Measurements from ENCODE around the gene CPHXL2.
A peak's percentile ranks its signal among the peaks of the same experiment; 100 is the strongest.

CPHXL2 gene

GRCh38 chr16:75640598-75640997 lies 36.2 kb downstream of the CPHXL2 start:
- DNase-seq (ENCODE audit: low read depth) = no peak

GRCh38 chr16:75635036-75635435 lies 41.8 kb downstream of the CPHXL2 start:
- no peak for DNase-seq (ENCODE audit: low read depth)

- no peak for DNase-seq (ENCODE audit: low read depth)
Observed at GRCh38 chr16:75632857-75633256, 44.0 kb downstream of the CPHXL2 start.

GRCh38 chr16:75630052-75630451 lies 46.8 kb downstream of the CPHXL2 start:
- no peak for DNase-seq (ENCODE audit: low read depth)

- no peak for DNase-seq (ENCODE audit: low read depth)
Observed at GRCh38 chr16:75629132-75629531, 47.7 kb downstream of the CPHXL2 start.

- no peak for DNase-seq (ENCODE audit: low read depth)
Observed at GRCh38 chr16:75628351-75628750, 48.5 kb downstream of the CPHXL2 start.

GRCh38 chr16:75627851-75628250 lies 49.0 kb downstream of the CPHXL2 start:
- DNase-seq (ENCODE audit: low read depth) = no peak

- DNase-seq (ENCODE audit: low read depth) = no peak
Observed at GRCh38 chr16:75626806-75627205, 50.0 kb downstream of the CPHXL2 start.

- no peak for DNase-seq (ENCODE audit: low read depth)
Observed at GRCh38 chr16:75624921-75625334, 51.9 kb downstream of the CPHXL2 start.

- DNase-seq (ENCODE audit: low read depth) = peak; percentile 99
Observed at GRCh38 chr16:75622761-75623605, 53.8 kb downstream of the CPHXL2 start, which contains the start of gene ADAT1. Gene ADAT1, minus strand, starts transcription at chr16:75623281. Its CDS starts 2,482 bp downstream, at chr16:75620799.

- no peak for DNase-seq (ENCODE audit: low read depth)
Observed at GRCh38 chr16:75621170-75621477, 55.7 kb downstream of the CPHXL2 start.

GRCh38 chr16:75620326-75621169 lies 56.3 kb downstream of the CPHXL2 start:
- DNase-seq (ENCODE audit: low read depth) = peak; percentile 24

GRCh38 chr16:75618780-75619179 lies 58.0 kb downstream of the CPHXL2 start:
- no peak for DNase-seq (ENCODE audit: low read depth)

- no peak for DNase-seq (ENCODE audit: low read depth)
Observed at GRCh38 chr16:75617121-75617520, 59.7 kb downstream of the CPHXL2 start.

GRCh38 chr16:75616521-75617010 lies 60.2 kb downstream of the CPHXL2 start:
- no peak for DNase-seq (ENCODE audit: low read depth)

GRCh38 chr16:75615619-75616018 lies 61.2 kb downstream of the CPHXL2 start:
- no peak for DNase-seq (ENCODE audit: low read depth)

GRCh38 chr16:75614066-75614897 lies 62.5 kb downstream of the CPHXL2 start:
- no peak for DNase-seq (ENCODE audit: low read depth)

Data from T follicular helper cell (primary cell).